KMS-11 (cell line): ENCODE measurements around the gene ZFP36L1.

Source experiments
- H2AFZ ChIP-seq: fragments of 200-600 bp; sonication (generic); 2 replicates; pipeline ENCODE4 v1.6.1; 2016; ENCODE audit warnings: antibody characterized with exemption, mixed run types, low read depth
- H3K27ac ChIP-seq: fragments of 200-600 bp; sonication (generic); 2 replicates; pipeline ENCODE4 v1.6.1; 2016; ENCODE audit warnings: mild to moderate bottlenecking, mixed run types
- H3K27me3 ChIP-seq: fragments of 200-600 bp; sonication (generic); 2 replicates; pipeline ENCODE4 v1.6.1; 2017; ENCODE audit warnings: mild to moderate bottlenecking, low read depth, mixed run types, moderate library complexity; ENCODE audit not compliant: insufficient read depth
- H3K36me3 ChIP-seq: fragments of 200-600 bp; sonication (generic); 2 replicates; pipeline ENCODE4 v1.6.1; 2017; ENCODE audit warnings: mild to moderate bottlenecking, mixed run types; ENCODE audit not compliant: insufficient read depth
- H3K4me1 ChIP-seq: fragments of 200-600 bp; sonication (generic); 2 replicates; pipeline ENCODE4 v1.6.1; 2016; ENCODE audit warnings: mild to moderate bottlenecking, low read depth, mixed run types; ENCODE audit not compliant: poor library complexity, severe bottlenecking
- H3K4me2 ChIP-seq: fragments of 200-600 bp; sonication (generic); 2 replicates; pipeline ENCODE4 v1.7.0; 2016; ENCODE audit warnings: mild to moderate bottlenecking, mixed run types
- H3K4me3 ChIP-seq: fragments of 200-600 bp; sonication (generic); IDR thresholded peaks from 2 replicates; pipeline ENCODE4 v1.6.1; 2017; ENCODE audit warnings: low read depth, low read length, mixed read lengths; ENCODE audit not compliant: insufficient read depth
- H3K79me2 ChIP-seq: fragments of 200-600 bp; sonication (generic); 2 replicates; pipeline ENCODE4 v1.6.1; 2016; ENCODE audit warnings: low read depth, mixed run types; ENCODE audit not compliant: insufficient read depth
- H3K9ac ChIP-seq: fragments of 200-600 bp; sonication (generic); 2 replicates; pipeline ENCODE4 v1.6.1; 2016; ENCODE audit warnings: mild to moderate bottlenecking, mixed run types
- H4K20me1 ChIP-seq: fragments of 200-600 bp; sonication (generic); 2 replicates; pipeline ENCODE4 v1.6.1; 2016; ENCODE audit warnings: mild to moderate bottlenecking, mixed run types; ENCODE audit not compliant: insufficient read depth
- CTCF ChIP-seq: fragments of 200-600 bp; sonication (generic); conservative IDR thresholded peaks from 2 replicates; pipeline ENCODE4 v1.6.1; 2017; ENCODE audit warnings: low read depth, mild to moderate bottlenecking, antibody characterized with exemption, low read length, moderate library complexity, mixed read lengths

Gene ZFP36L1

GRCh38 chr14:68822132-68822651, 29.3 kb upstream of the ZFP36L1 start:
- peaks cover 71% of the 10 kb centered on the region for H3K4me1 ChIP-seq
- no peaks in the 10 kb centered on the region for H4K20me1 ChIP-seq
- no peak overlapping the region for H3K4me3 ChIP-seq
- peak overlapping the region; percentile 84 for H3K4me2 ChIP-seq
- H3K27me3 ChIP-seq: no peaks in the 10 kb centered on the region
- H3K9ac ChIP-seq: peak overlapping the region; percentile 46; the same call in 1 of the 2 replicates
- peak overlapping the region; percentile 10; the same call in 1 of the 2 replicates for H2AFZ ChIP-seq
- peak overlapping the region; percentile 83 for H3K27ac ChIP-seq
- no peaks in the 10 kb centered on the region for H3K79me2 ChIP-seq
- no peak for TF ChIP-seq CTCF
- no peaks in the 10 kb centered on the region for H3K36me3 ChIP-seq

- peaks cover 67% of the 10 kb centered on the region for H3K4me1 ChIP-seq
- no peaks in the 10 kb centered on the region for H3K27me3 ChIP-seq
- H3K36me3 ChIP-seq: no peaks in the 10 kb centered on the region
- peak overlapping the region; percentile 59; the same call in 1 of the 2 replicates for H2AFZ ChIP-seq
- peak overlapping the region; percentile 84 for H3K4me2 ChIP-seq
- peak overlapping the region; percentile 46; the same call in 1 of the 2 replicates for H3K9ac ChIP-seq
- H4K20me1 ChIP-seq: no peaks in the 10 kb centered on the region
- no peak overlapping the region for H3K4me3 ChIP-seq
- peak overlapping the region; percentile 83 for H3K27ac ChIP-seq
- H3K79me2 ChIP-seq: no peaks in the 10 kb centered on the region
- TF ChIP-seq CTCF: no peak
Measured at GRCh38 chr14:68820999-68821683, 28.3 kb upstream of the ZFP36L1 start.

- H2AFZ ChIP-seq: peak overlapping the region; percentile 59; the same call in 1 of the 2 replicates
- peaks cover 73% of the 10 kb centered on the region for H3K4me1 ChIP-seq
- H3K27ac ChIP-seq: peak overlapping the region; percentile 83
- H3K36me3 ChIP-seq: no peaks in the 10 kb centered on the region
- no peak overlapping the region for H3K4me3 ChIP-seq
- peak overlapping the region; percentile 46; the same call in 1 of the 2 replicates for H3K9ac ChIP-seq
- H3K27me3 ChIP-seq: no peaks in the 10 kb centered on the region
- H3K4me2 ChIP-seq: peak overlapping the region; percentile 84
- H4K20me1 ChIP-seq: no peaks in the 10 kb centered on the region
- H3K79me2 ChIP-seq: no peaks in the 10 kb centered on the region
- TF ChIP-seq CTCF: no peak
Measured at GRCh38 chr14:68820536-68820935, 27.7 kb upstream of the ZFP36L1 start.

- Histone ChIP-seq H4K20me1 (no peaks in the 10 kb centered on the region), H3K9ac (no peak overlapping the region; the same call in 1 of the 2 replicates), H3K36me3 (no peaks in the 10 kb centered on the region), H3K4me3 (no peak overlapping the region), H2AFZ (no peak overlapping the region), H3K27me3 (no peaks in the 10 kb centered on the region), H3K79me2 (no peaks in the 10 kb centered on the region), H3K27ac (peak overlapping the region; percentile 83), H3K4me2 (peak overlapping the region; percentile 84), H3K4me1 (peaks cover 76% of the 10 kb centered on the region)
- no peak for TF ChIP-seq CTCF
Measured at GRCh38 chr14:68820119-68820518, 27.3 kb upstream of the ZFP36L1 start.
